NCI-H1930 (cell line): ENCODE measurements around the gene HS6ST1.

Experiments
- DNase-seq, 2 experiments: peaks; one replicate each; lab custom pipeline; 2025; lab: John Stamatoyannopoulos, UW

HS6ST1 gene, protein sequence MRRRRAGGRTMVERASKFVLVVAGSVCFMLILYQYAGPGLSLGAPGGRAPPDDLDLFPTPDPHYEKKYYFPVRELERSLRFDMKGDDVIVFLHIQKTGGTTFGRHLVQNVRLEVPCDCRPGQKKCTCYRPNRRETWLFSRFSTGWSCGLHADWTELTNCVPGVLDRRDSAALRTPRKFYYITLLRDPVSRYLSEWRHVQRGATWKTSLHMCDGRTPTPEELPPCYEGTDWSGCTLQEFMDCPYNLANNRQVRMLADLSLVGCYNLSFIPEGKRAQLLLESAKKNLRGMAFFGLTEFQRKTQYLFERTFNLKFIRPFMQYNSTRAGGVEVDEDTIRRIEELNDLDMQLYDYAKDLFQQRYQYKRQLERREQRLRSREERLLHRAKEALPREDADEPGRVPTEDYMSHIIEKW

DNA sequence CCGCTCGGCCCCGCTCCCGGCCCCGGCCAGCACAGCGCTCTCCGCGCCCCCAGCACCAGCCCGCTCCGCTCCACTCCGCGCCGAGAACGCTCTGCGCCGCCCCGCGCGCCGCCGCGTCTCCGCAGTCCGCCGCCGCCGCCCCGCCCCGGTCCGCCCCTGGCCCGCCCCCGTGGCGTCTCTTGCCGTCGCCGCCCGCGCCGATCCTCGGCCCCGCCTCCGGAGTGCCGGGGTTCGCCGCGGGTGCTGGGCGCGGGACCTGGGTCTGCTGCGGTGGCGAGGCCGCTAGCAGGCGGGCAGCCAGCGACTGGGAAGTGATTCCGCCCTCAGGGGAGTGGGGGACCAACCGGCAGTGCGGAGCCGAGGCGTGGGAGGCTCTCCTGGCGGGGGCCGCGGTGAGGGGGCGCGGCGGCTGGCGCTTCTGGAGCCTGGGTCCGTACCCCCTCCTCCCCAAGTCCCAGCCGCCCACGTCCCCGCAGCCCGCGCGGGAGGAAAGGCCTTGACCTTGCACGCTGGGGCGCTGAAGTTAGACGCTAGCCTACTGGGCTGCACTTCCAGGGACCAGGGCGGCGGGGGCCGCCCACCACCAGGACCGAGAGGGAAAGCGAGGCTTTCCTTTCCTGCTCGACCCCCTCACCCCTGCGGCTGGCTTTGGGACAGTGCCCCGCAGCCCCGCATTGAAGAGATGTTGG, at the start of gene HS6ST1:
HS6ST1 (minus strand) TSS at position 93 of the 689 bp plus-strand sequence. CDS start 305 bp downstream, outside the sequence.
- DNase-seq: peak; percentile 69 to 81

DNA sequence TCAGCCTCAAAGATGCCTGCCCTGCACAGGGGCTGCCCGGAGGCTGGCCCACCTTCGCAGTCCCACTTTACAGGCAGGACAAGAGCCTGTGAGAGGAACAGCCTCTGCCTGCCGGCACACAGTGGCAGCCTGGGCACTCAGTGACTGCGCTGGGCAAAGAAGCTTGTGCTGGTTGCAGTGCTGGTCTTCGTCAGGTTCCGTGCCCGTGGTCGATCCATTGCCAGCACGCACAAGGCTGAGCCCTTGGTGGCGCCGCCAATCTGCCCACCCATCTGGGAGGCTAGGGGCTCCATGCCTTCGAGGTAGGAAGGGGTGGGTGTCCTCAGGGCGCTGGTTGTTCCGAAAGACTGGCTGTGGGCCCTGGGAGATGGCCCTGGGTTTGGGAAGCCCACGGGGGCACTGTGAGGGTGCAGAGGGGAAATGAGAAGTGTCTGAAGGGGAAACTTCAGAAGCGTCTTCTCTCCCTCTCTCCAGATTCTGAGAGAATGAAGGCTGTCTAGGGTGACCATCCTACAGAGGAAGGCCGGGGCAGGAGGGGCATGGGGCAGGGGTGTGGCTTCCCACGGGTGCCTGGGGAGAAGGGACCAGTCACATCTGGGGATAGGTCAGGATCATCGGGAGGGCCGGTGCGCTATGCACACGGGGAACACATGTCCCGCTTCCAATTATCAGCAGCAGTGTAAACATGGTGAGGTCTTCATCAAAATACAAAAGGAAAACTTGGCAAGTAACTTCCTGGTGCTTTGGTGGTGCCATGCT, 49.1 kb upstream of the HS6ST1 start:
- no peak for DNase-seq

DNA sequence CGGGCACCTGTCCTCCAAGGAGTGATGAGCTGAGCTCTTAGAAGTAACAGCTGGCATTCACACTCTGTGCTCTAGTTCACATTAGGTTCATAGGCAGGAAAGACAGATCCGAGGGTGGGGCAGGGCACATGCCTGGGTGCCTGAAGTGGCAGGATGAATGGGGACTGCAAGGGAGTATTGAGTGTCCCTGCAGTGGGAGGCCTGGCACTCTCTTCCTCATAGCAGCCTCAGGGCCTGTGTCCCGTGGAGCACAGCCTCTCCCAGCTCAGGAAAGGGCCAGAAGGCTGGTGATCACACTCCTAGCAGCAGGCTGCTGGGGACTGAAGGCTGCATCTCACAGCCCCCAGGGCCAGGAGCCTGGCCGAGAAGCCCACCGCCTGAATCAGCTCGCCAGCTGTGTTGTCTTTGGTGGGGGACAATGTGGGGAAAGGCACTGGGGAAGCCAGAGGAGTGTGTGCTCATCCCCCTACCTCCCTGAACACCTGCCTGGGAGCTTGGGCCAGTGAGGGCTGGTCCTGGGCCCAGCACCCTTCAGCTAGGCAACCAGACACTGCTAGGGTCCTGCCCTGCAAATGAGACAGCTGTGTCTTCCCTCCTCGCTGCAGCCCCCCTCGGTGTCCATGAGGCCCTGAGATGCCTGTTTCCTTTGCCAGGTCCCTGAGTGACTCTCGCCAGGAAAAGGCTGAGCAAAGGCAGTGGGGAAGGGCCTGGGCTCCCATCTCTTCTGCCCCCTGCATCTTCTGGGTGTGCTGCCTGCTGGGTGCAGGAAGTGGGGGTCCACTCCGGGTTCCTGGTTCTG, 48.2 kb upstream of the HS6ST1 start:
- no peak for DNase-seq

DNA sequence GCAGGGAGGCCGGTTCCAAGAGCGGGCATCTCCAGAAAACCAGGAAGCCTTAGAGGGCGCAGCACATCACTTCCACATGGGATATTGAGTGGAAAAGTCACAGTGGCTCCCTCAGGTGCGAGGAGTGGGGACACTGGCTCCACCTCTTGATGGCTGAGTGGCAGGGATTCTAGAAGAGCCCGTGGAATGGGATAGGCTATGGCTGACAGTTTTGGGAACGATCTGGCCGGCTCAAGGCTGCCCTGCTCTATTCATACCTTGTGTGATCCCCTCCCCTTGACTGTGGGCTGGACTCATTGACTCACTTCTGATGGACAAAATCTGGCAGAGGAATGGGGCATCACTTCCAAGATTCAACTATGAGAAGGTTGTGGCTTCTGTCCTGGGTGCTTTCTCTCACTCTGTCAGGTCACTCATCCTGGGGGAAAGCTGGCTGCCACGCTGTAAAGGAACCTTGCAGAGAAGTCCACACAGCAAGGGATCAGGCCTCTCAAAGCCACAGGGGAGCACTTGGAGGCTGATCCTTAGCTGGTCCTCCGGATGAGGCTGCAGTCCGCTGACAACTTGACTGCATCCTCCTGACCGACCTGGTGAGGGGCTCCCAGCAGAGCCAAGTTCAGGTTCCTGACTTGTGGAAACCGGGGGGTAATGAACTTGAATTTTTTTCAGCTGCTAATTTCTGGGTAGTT, 46.7 kb upstream of the HS6ST1 start:
- no peak for DNase-seq

DNA sequence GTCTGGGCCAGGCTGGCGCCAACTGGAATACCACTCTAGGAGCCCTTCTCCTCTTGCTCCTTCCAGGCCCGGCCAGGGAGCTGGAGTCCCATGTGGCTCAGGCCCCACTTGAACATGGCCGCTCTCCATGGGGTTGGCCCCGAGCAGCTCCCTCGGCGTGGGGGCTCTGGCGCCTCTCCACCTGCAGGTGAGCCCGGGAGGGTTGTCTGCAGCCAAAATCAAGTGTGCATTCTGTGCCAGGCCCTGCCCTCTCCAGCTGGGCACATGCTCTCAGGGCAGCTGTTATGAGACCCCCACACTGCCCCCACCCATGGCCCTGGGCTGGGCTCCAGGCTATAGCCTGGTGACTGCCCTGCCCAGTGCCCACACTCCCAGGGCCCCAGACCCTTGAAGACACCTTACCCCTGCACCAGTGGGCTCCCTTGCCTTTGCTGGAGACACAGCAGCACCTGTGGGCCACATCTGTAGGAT, 45.8 kb upstream of the HS6ST1 start:
- DNase-seq: no peak

DNA sequence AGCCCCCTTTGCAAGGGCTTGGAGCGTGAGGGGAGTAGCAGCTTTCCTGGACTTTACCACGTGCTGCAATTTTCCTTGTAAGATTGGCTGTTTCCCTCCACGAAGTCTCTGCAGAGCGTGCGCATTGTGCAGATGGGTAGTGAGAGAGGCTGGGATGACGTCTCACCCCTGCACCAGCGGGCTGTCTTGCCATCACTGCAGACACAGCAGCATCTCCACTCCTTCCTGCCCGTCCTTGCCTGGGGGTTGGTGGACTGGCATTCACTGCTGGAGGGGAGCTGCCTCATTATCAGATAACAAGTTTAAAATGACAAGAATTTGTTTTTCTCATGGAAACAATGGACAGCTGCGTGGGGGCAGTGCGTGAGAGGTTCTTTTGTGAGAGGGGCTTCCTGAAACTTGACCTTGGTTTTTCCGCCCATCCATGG, 45.3 kb upstream of the HS6ST1 start:
- no peak for DNase-seq

DNA sequence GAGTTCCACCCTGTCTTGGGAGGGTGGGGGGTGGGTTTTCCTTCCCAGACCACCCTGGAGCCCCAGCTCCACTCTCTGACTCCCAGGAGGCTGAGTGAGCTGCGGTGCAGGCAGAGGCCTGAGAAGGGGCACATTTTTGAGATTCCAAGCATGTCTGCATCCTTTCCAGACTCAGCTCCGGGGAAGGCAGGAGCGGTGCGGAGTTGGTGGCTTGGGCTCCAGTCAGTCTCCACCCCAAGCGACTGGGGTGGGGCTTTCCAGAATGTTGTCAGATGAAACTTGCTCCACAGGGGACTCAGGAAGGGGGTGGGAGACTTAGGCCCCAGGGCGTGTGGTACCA, 44.2 kb upstream of the HS6ST1 start:
- no peak for DNase-seq

DNA sequence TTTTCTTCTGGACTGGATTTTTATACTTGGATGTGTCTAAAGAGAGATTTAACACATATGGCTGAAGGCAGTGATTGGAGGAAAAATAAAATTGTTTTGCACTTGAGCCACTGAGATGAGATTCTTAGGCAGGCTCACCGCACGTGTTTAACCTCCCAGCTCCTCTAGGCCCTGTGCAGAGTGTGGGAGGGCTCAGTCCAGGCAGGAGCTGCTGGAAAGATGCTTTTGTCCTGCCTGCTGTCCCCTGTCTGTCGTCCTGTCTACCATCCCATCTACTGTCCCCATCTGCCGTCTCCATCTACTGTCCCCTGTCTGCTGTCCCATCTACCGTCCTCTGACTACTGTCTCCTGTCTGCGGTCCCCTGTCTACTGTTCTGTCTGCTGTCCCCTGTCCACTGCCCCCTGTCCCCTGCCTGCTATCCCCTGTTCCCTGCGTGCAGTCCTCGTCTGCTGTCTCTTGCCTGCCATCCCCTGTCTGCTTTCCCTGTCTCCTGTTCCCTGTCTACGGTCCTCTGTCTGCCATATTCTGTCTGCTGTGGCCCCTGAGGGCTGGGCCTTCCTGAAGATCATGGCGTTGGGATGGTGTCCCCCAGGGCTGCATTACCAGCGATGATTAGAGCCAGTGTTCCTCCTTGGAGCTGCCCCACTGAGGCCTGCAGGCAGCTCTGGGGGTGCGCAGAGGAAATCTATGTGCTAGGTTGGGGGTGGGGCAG, 43.7 kb upstream of the HS6ST1 start:
- DNase-seq: no peak

DNA sequence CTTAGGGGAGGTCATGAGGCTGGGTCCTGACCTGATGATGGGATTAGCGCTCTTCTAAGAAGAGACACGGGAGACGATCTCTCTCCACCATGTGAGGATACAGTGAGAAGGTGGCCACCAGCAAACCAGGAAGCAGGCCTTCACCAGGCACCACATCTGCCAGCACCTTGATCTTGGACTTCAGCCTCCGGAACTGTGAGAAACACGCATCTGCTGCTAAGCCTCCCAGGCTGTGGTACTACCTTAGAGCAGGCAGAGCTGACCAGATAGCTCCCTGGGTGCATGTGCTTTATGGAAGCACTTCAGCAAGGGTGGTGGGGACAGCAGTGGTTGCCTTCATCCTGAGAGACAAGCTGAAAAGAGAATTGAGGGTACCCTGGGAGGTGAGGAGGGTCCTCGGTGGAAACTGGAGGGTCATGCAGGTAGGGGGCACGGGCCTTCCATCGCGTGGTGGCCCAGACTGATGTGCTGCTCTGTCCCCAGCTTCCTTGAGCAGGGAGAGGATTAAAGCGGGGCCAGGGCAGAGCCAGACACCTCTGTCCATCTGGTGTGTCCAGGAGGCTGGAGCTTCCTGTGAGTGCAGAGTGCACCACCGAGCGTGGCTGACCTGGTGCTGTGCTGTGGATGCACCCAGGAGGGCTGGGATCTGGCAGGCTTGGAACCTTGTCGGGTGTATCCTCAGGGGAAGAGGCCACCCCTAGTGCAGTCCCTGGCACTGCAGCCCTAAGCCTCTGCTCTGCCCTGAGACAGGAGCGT, 42.9 kb upstream of the HS6ST1 start:
- no peak for DNase-seq

DNA sequence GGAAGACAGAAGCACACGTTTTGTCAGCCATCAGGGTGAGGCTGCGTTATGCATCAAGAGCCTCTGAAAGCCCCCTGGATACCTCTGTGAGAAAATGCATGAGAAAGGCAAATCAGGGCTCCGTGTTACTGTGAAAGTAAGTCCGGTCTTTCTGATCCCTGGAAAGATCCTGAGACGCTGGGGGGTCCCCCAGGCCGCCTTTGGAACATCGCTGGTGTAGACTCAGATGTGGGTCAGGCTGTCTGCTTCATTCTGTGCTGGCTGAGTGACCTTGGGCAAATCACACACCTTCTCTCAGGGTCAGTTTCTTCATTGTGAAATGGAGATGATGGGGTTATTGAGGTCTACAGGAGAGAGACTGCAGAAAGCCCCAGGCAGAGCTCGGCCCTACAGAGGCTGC, 42.0 kb upstream of the HS6ST1 start:
- no peak for DNase-seq

DNA sequence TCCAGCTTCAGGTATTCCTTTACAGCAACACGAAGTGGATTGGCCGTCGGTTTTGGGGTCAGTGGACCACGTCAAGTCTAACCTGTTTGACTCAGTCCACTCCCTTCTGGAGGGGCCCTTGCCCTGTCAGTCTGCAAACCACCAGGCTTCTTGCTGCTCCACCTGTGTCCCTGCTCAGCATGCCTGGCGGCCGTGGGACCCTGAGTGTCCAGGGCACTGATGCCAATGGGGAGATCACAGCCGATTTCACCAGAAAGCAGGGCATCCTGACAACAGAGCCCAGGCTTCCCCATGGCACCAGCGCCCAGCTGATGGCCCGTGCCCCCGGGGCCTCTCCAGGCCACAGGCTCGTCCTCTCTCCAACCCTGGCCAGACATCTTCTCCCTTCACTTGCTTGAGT, 41.2 kb upstream of the HS6ST1 start:
- DNase-seq: no peak

DNA sequence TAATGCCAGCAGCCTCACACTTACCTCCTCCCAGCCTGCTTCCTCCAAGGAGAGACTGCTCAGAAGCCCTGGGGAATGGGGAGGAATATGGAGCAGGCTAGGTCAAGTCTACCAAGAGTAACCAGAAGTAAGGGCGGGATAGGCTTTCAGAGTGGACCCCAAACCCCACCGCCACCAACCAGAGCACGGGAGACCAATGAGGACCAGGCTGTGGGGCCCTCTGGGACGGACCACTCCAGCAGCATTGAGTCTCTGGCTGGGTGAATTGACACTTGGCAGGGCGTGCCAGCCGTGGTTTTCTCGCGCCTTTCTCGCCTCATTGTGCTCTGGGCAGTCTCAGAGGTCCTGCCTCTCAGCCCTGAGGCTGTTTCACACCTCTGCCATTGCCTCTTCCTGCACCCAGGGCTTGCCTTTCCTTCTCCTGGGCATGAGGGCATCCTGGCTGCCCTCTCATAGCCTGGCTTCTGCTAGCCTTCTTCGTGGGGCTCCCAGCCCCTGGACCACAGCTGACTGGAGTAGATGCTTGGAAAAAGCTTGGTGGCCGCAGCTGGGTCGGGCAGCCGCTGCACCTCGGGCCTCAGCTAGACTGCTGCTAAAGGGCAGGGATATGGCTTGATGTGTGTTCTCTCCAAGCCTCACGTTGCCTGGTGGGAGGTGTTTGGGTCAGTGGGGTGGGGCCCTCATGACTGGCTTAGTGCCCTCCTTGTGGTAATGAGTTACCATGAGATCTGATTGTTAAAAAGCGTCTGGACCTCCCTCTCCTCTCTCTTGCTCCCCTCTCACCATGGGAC, 40.5 kb upstream of the HS6ST1 start:
- no peak for DNase-seq

DNA sequence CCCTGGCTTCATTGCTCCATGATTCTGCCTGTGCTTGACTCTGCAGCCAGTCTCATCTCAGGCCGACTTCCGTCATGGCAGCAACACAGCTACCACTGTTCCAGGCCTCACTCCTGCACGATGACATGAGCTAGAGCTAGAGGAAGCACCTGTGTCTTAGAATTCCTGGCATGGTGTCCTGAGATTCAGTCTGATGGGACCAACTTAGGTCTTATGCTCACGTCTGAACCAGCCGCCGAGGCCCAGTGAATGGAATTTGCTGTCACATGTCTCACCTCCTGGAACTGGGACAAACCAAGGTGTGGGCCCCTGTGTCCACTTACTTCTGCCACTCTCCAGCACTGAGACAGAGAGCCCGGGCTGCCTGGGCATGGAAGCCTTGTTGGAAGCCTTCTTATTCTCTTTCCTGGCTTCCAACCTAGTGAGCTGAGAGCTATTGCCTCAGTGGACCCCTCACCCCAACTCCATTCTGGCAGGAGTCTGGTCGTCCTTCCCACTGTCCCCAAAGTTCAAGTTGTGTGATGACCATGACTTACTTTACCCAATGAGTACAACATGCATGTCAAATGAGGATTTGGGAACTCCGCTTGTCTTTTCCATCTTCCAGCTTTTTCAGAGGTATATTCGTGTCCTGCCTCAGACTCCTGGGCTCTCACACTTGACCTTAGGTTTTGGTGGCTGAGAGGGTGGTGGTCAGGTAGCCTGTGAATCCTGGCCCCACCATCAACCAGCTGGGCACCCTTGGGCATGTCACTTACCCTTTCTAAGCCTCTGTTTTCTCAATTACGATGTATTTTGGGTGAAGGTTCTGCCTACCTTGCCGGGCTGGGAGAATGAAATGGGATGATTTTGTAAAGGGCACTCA, 39.1 kb upstream of the HS6ST1 start:
- no peak for DNase-seq

DNA sequence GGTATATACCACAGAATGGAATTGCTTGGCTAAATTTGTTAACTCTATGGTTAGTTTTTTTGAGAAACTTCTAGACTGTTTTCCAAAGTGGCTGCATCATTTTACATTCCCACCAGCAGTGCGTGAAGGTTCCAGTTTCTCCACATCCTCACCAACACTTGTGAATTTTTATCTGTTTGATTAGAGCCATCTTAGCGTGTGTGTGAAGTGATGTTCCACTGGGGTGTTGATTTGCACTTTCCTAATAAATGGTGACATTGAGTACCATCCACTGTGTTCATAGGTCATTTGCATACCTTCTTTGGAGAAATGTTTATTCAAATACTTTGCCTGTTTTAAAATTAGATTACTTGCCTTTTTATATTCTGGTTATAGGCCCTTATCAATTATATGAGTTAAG, 37.5 kb upstream of the HS6ST1 start:
- no peak for DNase-seq

DNA sequence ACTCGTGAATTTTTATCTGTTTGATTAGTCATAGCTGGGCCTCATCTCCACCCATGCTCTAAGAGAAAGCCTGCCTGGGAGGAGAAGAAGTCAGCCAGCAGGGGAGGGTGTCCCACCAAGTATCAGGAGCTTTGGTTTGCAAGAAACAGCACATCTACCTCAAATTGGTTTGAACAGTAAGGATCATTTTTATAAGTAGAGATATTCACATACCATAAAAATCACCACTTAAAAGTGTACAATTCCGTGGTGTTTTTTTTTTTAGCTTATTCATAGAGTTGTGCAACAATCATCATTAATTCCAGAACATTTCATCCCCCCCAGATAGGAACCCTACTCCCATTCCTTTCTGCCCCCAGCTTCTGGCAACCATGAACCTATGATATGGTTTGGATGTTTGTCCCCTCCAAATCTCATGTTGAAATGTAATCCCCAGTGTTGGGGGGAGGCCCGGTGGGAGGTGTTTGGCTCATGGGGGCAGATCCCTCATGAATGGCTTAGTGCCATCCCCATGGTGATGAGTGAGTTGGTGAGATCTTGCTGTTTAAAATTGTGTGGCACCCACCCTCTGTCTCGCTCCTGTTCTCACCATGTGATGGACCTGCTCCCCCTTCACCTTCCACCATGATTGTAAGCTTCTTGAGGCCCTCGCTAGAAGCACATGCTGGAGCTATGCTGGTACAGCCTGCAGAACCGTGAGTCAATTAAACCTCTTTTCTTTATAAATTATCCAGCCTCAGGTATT, 36.2 kb upstream of the HS6ST1 start:
- DNase-seq: no peak

DNA sequence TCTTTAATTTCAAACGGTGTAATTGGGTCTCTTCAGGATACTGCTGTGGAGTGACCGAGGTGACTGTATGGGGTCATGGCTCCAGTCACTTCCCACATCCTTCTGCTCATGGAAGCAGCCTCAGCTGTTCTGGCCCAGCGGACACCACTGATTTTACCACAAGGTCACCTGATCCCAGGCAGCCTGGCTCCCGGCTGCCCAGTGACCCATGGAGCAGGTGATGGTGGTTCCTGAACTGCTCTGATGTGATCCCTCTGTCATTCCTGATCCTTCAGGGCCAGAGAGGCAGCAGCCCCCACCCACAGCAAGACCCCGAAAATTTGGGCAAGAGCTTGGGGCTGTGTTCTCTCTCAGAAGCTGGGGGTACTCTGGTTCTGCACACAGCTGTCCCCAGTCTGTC, 35.5 kb upstream of the HS6ST1 start:
- no peak for DNase-seq

DNA sequence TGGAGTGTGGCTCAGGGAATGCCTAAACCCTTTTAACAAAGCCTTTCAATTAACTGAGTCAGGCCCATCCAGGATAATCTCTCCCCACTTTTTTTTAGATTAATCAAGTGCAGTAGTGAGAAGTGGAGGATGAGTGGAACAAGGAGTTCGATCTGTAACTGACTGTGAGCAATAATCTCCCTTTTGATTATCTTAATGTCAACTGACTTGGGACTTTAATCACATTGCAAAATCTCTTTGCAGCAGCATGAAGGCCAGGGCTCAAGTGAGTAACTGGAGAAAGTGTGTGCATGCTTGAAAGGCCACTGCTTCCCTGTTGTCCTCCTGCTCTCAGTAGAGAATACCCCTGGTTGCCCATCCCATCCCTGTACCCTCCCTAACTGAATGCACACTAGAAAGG, 32.1 kb upstream of the HS6ST1 start:
- no peak for DNase-seq
